Spleen (tissue), 11 donors: Measurements from ENCODE around the gene WSCD2. TPM values are rescaled to one million over a fixed set of nuclear protein-coding genes. Genes with fewer than 3 reads are reported as not detected.

Experiments used
- DNase-seq: peaks from one replicate; pipeline ENCODE4 v3.0.0-alpha.2; 2020
- H3K27ac ChIP-seq, 8 donors: fragments of 200-600 bp; sonication (generic) in 7 of 8; 1 replicate in 4 of 8; 2 replicates in 4 of 8; pipeline versions ENCODE4 v1.5.0 to v1.8.0; 2016 to 2021; ENCODE audit warnings: inconsistent platforms in 4 of 8, mild to moderate bottlenecking in 4 of 8, moderate library complexity in 1 of 8
- H3K27me3 ChIP-seq, 7 donors: fragments of 200-600 bp; sonication (generic) in 6 of 7; replicated peaks in 1 of 7; 1 replicate in 4 of 7; 2 replicates in 3 of 7; pipeline versions ENCODE4 v1.5.0 to v1.8.0; 2016 to 2021; ENCODE audit warnings: inconsistent platforms in 3 of 7, mild to moderate bottlenecking in 1 of 7
- H3K36me3 ChIP-seq, 6 donors: fragments of 200-600 bp; sonication (generic) in 5 of 6; 1 replicate in 4 of 6; 2 replicates in 2 of 6; pipeline versions ENCODE4 v1.5.0 to v1.8.0; 2016 to 2021; ENCODE audit warnings: inconsistent platforms in 2 of 6
- H3K4me1 ChIP-seq, 6 donors: fragments of 200-600 bp; sonication (generic) in 5 of 6; 1 replicate in 3 of 6; 2 replicates in 3 of 6; pipeline versions ENCODE4 v1.5.0 to v1.8.0; 2016 to 2021; ENCODE audit warnings: inconsistent platforms in 3 of 6
- H3K4me3 ChIP-seq, 8 donors: fragments of 200-600 bp; sonication (generic) in 7 of 8; 1 replicate in 4 of 8; 2 replicates in 4 of 8; pipeline versions ENCODE4 v1.5.0 to v1.8.0; 2016 to 2021; ENCODE audit warnings: inconsistent platforms in 4 of 8, mild to moderate bottlenecking in 4 of 8, moderate library complexity in 2 of 8
- H3K9me3 ChIP-seq, 8 donors: fragments of 200-600 bp; sonication (generic) in 7 of 8; 1 replicate in 4 of 8; 2 replicates in 4 of 8; pipeline versions ENCODE4 v1.5.0 to v1.8.0; 2016 to 2021; ENCODE audit warnings: inconsistent platforms in 4 of 8
- POLR2A ChIP-seq, 3 donors: fragments of 450-650 bp; IDR thresholded peaks; one replicate each; pipeline ENCODE4 v1.5.1; 2017; ENCODE audit warnings: antibody characterized with exemption in 3 of 3, mild to moderate bottlenecking in 1 of 3
- POLR2AphosphoS5 ChIP-seq, 3 donors: sonication (generic); formaldehyde crosslinking; IDR thresholded peaks; one replicate each; pipeline ENCODE4 v1.5.1; 2017; ENCODE audit warnings: antibody characterized with exemption in 3 of 3
- WGBS, 5 donors: extraction: QIAGEN DNeasy Blood & Tissue Kit in 3 of 5; methylation state at CpG; one replicate each; pipeline versions ENCODE4 v1.1.5 to v1.1.7; 2013 to 2018; 5-methylcytosine and 5-hydroxymethylcytosine counted together
- intact Hi-C: fragments of 100-400 bp; cut with DNase I; formaldehyde crosslinking; loops from one replicate; pipeline ENCODE4 v1.15.0; 2023; ENCODE audit warnings: low total_unique reads
- polyA plus RNA-seq, 3 donors: library from polyadenylated mRNA; stranded (reverse); fragments of 200-250 nt; gene quantifications; one replicate each; pipeline ENCODE4 v1.2.1, GENCODE V29; 2013
- total RNA-seq, 7 donors: library from RNA; depleted of rRNA in 3 of 7; stranded (reverse); fragments of >200 nt in 3 of 7; fragmentation: NEBNext Ultra II Directional in 4 of 7; extraction: Animal tissue kit (Norgen Biotek cat#: 25700) in 4 of 7; gene quantifications; one replicate each; pipeline versions ENCODE4 v1.1.0 to v1.2.1, GENCODE V29; 2016 to 2021
- TF ChIP-seq, protein P1 (sequence below), 11 experiments: fragments of 200-600 bp in 7 of 11; fragments of 450-650 bp in 4 of 11; sonication (generic) in 4 of 11; IDR thresholded peaks in 8 of 11; conservative IDR thresholded peaks in 3 of 11; 1 replicate in 7 of 11; 2 replicates in 4 of 11; pipeline versions ENCODE4 v1.4.0 to v1.8.0; 2016 to 2021; ENCODE audit warnings: antibody characterized with exemption in 11 of 11, inconsistent platforms in 4 of 11, mild to moderate bottlenecking in 1 of 11
- donor health status: healthy with polysubstance abuse.
- donor health status: DM: no; HTN: no; CAD: no; lungs with moderate emphysema.
- donor health status: DM: no; HTN: no; CAD: no.
- donor health status: Bipolar disorder and iron deficiency.
- donor health status: healthy.
- donor health status: DM: no; HTN: no; CAD: no.
- donor health status: DM: yes; HTN: yes; CAD: no.

WSCD2 gene
- total and polyA plus RNA-seq, 10 donors = 0.09 to 0.60 (median 0.23) TPM; not detected in 1

DNA sequence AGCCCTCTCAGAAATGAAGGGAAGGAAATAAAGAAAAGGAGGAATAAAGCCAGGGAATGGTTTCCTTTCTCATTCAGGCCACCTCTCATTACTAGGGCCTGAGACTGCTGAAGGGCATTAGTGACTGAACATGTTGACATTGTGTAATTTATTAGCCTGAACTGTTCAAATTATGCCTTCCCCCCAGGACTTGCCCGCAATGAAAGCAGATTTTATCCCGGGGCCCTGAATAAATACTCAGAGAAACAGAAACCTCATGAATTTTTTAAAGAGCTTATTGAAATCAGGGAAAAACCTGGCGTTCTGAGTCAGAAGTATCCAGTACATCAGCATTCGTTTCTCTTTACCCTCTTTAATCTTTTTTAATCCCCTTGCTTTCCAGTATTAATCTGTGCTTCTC lies 35.9 kb upstream of the WSCD2 start:
- intact Hi-C loops = no loop called here

DNA sequence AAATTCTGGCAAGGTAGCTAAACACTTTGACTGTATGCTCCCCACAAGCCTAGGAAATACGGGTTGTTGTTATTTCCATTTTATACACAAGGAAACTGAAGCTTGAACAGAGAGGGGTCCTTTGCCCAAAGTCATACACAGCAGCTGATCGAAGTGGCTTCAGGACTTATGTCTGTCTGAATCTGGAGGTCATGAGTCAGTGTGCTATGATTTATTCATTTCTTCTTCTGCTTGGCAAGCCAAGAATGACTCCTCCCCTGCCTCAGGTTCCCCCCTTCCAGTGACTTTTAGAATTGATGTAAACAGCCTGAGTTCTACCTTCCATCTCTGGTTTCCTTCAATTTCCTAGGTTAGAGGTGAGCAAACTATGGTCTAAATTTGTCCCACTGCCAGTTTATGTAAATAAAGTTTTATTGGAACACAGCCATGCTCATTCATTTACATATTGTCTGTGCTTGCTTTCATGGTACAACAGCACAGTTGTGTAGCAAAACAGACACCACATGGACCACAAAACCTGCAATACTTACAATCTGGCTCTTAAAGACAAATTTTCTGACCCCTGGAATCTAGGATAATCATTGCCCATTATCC lies 34.9 kb upstream of the WSCD2 start:
- Histone ChIP-seq H3K27ac (no peak overlapping the region), H3K27me3 (peaks cover 0 to 58% (median 7%) of the 10 kb centered on the region in 7 donors), H3K4me1 (no peaks in the 10 kb centered on the region), H3K36me3 (no peaks in the 10 kb centered on the region), H3K9me3 (peaks cover 0 to 9% (median 0%) of the 10 kb centered on the region in 8 donors), H3K4me3 (no peak overlapping the region)
- TF ChIP-seq, protein P1, sequence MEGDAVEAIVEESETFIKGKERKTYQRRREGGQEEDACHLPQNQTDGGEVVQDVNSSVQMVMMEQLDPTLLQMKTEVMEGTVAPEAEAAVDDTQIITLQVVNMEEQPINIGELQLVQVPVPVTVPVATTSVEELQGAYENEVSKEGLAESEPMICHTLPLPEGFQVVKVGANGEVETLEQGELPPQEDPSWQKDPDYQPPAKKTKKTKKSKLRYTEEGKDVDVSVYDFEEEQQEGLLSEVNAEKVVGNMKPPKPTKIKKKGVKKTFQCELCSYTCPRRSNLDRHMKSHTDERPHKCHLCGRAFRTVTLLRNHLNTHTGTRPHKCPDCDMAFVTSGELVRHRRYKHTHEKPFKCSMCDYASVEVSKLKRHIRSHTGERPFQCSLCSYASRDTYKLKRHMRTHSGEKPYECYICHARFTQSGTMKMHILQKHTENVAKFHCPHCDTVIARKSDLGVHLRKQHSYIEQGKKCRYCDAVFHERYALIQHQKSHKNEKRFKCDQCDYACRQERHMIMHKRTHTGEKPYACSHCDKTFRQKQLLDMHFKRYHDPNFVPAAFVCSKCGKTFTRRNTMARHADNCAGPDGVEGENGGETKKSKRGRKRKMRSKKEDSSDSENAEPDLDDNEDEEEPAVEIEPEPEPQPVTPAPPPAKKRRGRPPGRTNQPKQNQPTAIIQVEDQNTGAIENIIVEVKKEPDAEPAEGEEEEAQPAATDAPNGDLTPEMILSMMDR (IDR thresholded peaks at IDR 0.05 in 8 of 11, conservative IDR thresholded peaks at IDR 0.05 in 3 of 11) = no peak
- TF ChIP-seq POLR2AphosphoS5 (IDR thresholded peaks at IDR 0.05) (no peak), POLR2A (IDR thresholded peaks at IDR 0.05) (no peak)
- intact Hi-C loops = no loop called here
- DNase-seq = no peak
- 60 to 66% (median 64%) methylated on average over 2 of the region's 2 CpGs for WGBS, 5 donors

More for the DNA sequence above, 35.9 kb upstream of the WSCD2 start:
- Histone ChIP-seq H3K9me3 (peaks cover 0 to 19% (median 8%) of the 10 kb centered on the region in 8 donors), H3K27ac (no peak overlapping the region), H3K27me3 (peaks cover 0 to 55% (median 6%) of the 10 kb centered on the region in 7 donors), H3K4me3 (no peak overlapping the region), H3K36me3 (no peaks in the 10 kb centered on the region), H3K4me1 (no peaks in the 10 kb centered on the region)
- no peak for DNase-seq
- TF ChIP-seq, protein P1 (IDR thresholded peaks at IDR 0.05 in 8 of 11, conservative IDR thresholded peaks at IDR 0.05 in 3 of 11) = no peak
- TF ChIP-seq POLR2A (IDR thresholded peaks at IDR 0.05) (no peak), POLR2AphosphoS5 (IDR thresholded peaks at IDR 0.05) (no peak)
- 64 to 74% (median 66%) methylated on average over 4 of the region's 4 CpGs for WGBS, 5 donors

DNA sequence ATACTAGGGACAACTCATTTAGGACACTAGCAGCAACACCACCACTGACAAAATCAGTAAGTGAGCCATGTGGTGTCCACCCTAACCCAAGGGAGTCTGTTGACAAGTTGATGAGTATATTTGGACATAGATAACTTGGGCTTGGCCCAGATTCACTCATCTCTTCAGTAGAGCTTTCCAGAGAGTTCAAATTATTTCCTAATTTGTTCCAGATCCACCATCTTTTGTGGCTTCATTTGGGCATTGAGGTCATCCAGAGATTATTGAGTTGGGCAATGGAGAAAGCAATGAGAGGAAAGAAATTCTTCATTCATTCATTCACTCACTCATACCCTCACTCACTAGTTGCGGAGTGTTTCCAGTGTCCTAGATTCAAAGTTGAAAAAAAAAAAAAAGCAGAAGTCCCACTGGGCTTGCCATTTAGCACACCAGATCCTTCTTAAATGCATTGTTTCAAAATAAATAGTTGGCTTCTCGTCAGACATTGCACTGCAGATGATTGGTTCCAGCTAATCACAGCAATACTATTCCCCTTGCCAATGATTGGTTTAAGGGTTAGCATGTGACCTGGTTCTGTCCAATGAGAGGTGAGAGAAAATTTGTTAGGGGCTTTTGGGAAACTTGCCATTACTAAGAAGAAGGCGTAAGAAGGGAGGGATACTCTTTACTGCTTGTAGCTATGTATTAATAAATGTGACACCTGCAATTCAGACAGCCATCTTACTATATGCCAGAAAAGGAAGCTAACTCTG lies 31.8 kb upstream of the WSCD2 start:
- H3K4me3 ChIP-seq = no peak overlapping the region
- H3K36me3 ChIP-seq = no peaks in the 10 kb centered on the region
- H3K27ac ChIP-seq = no peak overlapping the region
- H3K27me3 ChIP-seq = peaks cover 0 to 58% (median 7%) of the 10 kb centered on the region in 7 donors
- WGBS, 5 donors = 64 to 88% (median 77%) methylated on average over 3 of the region's 3 CpGs
- TF ChIP-seq POLR2A (IDR thresholded peaks at IDR 0.05) (no peak), POLR2AphosphoS5 (IDR thresholded peaks at IDR 0.05) (no peak)
- TF ChIP-seq, protein P1 (IDR thresholded peaks at IDR 0.05 in 8 of 11, conservative IDR thresholded peaks at IDR 0.05 in 3 of 11) = no peak
- no peaks in the 10 kb centered on the region for H3K9me3 ChIP-seq
- peaks cover 0 to 3% (median 0%) of the 10 kb centered on the region in 6 donors for H3K4me1 ChIP-seq
- intact Hi-C loops = no loop called here
- DNase-seq = no peak

DNA sequence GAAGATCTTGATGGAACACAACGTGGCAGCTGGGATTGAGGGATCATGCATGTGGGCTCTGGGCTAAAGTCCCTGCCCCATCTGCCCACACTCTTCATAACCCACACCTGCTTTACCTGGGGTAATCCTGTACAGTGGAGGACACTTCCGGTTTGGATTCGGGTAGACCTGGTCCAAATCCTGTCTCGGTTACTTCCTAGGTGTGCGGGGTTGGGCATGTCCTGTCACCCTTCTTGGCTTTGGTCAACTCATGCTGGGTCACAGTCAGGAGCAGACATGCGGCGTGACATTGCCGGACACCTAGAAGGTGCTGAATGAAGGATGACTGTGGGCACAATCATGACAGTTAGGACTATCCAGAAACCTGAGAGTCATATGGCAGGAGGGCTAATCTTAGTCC lies 30.7 kb upstream of the WSCD2 start:
- Histone ChIP-seq H3K4me3 (no peak overlapping the region), H3K36me3 (no peaks in the 10 kb centered on the region), H3K27me3 (peaks cover 0 to 50% (median 7%) of the 10 kb centered on the region in 7 donors), H3K4me1 (peaks cover 0 to 3% (median 0%) of the 10 kb centered on the region in 6 donors), H3K9me3 (no peaks in the 10 kb centered on the region), H3K27ac (no peak overlapping the region)
- WGBS, 5 donors = 88 to 94% (median 89%) methylated on average over 7 to 8 of the region's 8 CpGs
- no peak for DNase-seq
- intact Hi-C loops = no loop called here
- TF ChIP-seq, protein P1 (IDR thresholded peaks at IDR 0.05 in 8 of 11, conservative IDR thresholded peaks at IDR 0.05 in 3 of 11) = no peak
- TF ChIP-seq POLR2A (IDR thresholded peaks at IDR 0.05) (no peak), POLR2AphosphoS5 (IDR thresholded peaks at IDR 0.05) (no peak)
